GM12801 (cell line): ENCODE data around the gene DYNLT2.

Experiments
- CTCF ChIP-seq: IDR thresholded peaks from one replicate; pipeline ENCODE4 v1.5.1; 2011; ENCODE audit warnings: control low read depth; ENCODE audit not compliant: insufficient read length; ENCODE audit errors: extremely low read depth

Gene DYNLT2

GRCh38 chr6:169787797-169788196, 36.4 kb upstream of the DYNLT2 start:
- no peak for TF ChIP-seq CTCF

- no peak for TF ChIP-seq CTCF
These were observed 35.0 kb upstream of the DYNLT2 start for GRCh38 chr6:169786349-169786748.

GRCh38 chr6:169785566-169785965, 34.2 kb upstream of the DYNLT2 start:
- no peak for TF ChIP-seq CTCF

GRCh38 chr6:169784821-169785340, 33.5 kb upstream of the DYNLT2 start:
- TF ChIP-seq CTCF = no peak

- TF ChIP-seq CTCF = no peak
These were observed 32.8 kb upstream of the DYNLT2 start for GRCh38 chr6:169783971-169784820.

GRCh38 chr6:169783401-169783800, 32.0 kb upstream of the DYNLT2 start:
- no peak for TF ChIP-seq CTCF

- TF ChIP-seq CTCF = no peak
These were observed 31.6 kb upstream of the DYNLT2 start for GRCh38 chr6:169782966-169783365.
